Nephron progenitor cell (in vitro differentiated cells): ENCODE measurements around the gene ZFP92.

Experiments
- DNase-seq: peaks from one replicate; pipeline ENCODE4 v3.0.0; 2021
- H3K27ac Mint-ChIP-seq: 2 replicates; pipeline ENCODE4 v1.8.0; 2021; ENCODE audit warnings: mild to moderate bottlenecking, moderate library complexity, mixed read lengths
- H3K27me3 Mint-ChIP-seq: 2 replicates; pipeline ENCODE4 v1.8.0; 2021; ENCODE audit warnings: mild to moderate bottlenecking, low read depth, mixed read lengths; ENCODE audit not compliant: poor library complexity
- H3K36me3 Mint-ChIP-seq: 2 replicates; pipeline ENCODE4 v1.8.0; 2021; ENCODE audit warnings: low read depth, mixed read lengths
- H3K4me1 Mint-ChIP-seq: 2 replicates; pipeline ENCODE4 v1.8.0; 2021; ENCODE audit warnings: mixed read lengths
- H3K4me3 Mint-ChIP-seq: 2 replicates; pipeline ENCODE4 v1.8.0; 2021; ENCODE audit warnings: mild to moderate bottlenecking, moderate library complexity, mixed read lengths
- H3K9me3 Mint-ChIP-seq: 2 replicates; pipeline ENCODE4 v1.8.0; 2021; ENCODE audit warnings: mild to moderate bottlenecking, moderate library complexity, mixed read lengths
- TF ChIP-seq, protein P1 (sequence below): fragments of 200-600 bp; sonication (generic); IDR thresholded peaks from 2 replicates; pipeline ENCODE4 v1.5.0; 2021; ENCODE audit warnings: antibody characterized with exemption

Gene ZFP92

DNA sequence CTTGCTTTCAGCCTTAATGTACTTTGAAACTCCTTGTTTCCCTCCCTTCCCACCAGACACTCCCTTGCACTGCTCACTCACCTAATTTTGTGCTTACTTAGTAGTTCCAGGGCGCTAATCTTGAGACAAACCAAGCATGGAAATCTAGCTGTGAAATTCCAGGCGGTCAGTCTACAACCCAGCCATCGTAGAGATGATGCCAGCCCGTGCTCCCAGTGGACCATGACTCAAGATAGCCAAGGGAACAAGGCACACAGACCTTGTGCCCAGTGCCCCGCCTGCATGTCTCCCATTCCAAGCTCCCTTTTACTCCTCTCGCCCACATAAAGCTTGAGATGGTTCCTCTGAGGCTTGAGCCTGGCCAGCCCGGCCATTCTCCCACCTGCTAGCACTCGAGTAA lies 23.5 kb downstream of the ZFP92 start:
- DNase-seq, result no peak
- no peak overlapping the region for H3K27ac Mint-ChIP-seq
- TF ChIP-seq, protein P1, sequence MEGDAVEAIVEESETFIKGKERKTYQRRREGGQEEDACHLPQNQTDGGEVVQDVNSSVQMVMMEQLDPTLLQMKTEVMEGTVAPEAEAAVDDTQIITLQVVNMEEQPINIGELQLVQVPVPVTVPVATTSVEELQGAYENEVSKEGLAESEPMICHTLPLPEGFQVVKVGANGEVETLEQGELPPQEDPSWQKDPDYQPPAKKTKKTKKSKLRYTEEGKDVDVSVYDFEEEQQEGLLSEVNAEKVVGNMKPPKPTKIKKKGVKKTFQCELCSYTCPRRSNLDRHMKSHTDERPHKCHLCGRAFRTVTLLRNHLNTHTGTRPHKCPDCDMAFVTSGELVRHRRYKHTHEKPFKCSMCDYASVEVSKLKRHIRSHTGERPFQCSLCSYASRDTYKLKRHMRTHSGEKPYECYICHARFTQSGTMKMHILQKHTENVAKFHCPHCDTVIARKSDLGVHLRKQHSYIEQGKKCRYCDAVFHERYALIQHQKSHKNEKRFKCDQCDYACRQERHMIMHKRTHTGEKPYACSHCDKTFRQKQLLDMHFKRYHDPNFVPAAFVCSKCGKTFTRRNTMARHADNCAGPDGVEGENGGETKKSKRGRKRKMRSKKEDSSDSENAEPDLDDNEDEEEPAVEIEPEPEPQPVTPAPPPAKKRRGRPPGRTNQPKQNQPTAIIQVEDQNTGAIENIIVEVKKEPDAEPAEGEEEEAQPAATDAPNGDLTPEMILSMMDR, result no peak
- H3K9me3 Mint-ChIP-seq, result peaks cover 72% of the 10 kb centered on the region
- peaks cover 21% of the 10 kb centered on the region for H3K27me3 Mint-ChIP-seq
- H3K4me3 Mint-ChIP-seq, result no peak overlapping the region
- H3K4me1 Mint-ChIP-seq, result no peaks in the 10 kb centered on the region
- H3K36me3 Mint-ChIP-seq, result no peaks in the 10 kb centered on the region

DNA sequence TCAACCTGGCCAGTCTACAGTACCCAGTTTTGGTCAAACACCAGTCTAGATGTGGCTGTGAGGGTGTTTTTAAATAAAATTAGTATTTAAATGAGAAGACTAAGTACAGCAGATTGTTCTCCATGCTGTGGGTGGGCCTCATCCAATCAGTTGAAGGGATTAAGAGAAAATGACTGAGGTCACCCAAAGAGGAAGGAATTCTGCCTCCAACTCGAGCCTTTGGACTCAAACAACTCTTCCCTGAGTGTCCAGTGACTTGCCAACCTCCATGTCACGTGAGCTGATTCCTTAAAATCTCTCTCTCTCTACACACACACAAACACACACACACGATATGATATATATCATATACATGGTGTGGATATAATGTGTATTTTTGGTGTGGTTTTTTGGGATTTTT lies 24.6 kb downstream of the ZFP92 start:
- H3K9me3 Mint-ChIP-seq, result peaks cover 72% of the 10 kb centered on the region
- TF ChIP-seq, protein P1, result no peak
- no peak for DNase-seq
- peaks cover 26% of the 10 kb centered on the region for H3K27me3 Mint-ChIP-seq
- no peak overlapping the region for H3K27ac Mint-ChIP-seq
- H3K4me3 Mint-ChIP-seq, result no peak overlapping the region
- H3K36me3 Mint-ChIP-seq, result no peaks in the 10 kb centered on the region
- H3K4me1 Mint-ChIP-seq, result no peaks in the 10 kb centered on the region

DNA sequence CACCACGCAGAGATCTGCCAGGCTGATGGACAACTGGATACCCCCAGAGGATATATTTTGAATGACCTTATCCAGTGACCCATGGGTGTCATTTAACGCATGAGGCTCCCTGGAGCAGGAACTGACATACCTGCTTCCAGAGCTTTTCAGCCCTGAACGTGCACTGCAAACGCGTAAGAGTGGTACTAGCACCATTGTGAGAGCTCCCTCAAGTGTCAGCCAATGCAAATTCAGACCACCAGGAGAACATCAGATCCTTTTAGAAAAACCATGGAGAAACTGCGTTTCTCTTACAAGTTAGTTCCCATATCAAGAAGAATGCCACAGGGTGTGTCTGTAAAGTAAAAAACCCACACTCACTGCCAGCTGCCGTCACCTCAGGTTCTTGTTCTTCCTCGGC lies 27.3 kb downstream of the ZFP92 start:
- no peak for DNase-seq
- TF ChIP-seq, protein P1, result no peak
- Mint-ChIP-seq H3K4me1 (no peaks in the 10 kb centered on the region), H3K36me3 (no peaks in the 10 kb centered on the region), H3K27me3 (peaks cover 31% of the 10 kb centered on the region), H3K9me3 (peaks cover 73% of the 10 kb centered on the region), H3K27ac (no peak overlapping the region), H3K4me3 (no peak overlapping the region)

DNA sequence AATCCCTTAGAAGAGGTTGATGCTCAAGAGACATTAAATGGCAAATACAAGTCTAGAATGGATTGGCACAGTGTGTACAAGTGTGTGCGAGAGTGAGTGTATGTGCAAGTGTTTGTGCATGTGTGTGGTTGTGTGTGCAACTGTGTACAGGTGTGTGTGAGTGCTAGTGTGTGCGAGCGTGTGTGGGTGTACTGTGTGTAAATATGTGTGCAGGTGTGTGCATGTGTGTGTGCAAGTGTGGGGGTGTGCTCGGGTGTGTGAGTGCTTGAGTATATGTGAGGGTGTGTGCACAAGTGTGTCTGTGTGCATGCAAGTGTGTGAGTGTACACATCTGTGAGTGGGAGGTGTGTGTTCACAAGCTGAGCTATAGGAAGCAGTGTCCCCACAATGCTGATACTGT lies 28.7 kb downstream of the ZFP92 start:
- peaks cover 65% of the 10 kb centered on the region for H3K9me3 Mint-ChIP-seq
- no peak overlapping the region for H3K27ac Mint-ChIP-seq
- no peaks in the 10 kb centered on the region for H3K4me1 Mint-ChIP-seq

DNA sequence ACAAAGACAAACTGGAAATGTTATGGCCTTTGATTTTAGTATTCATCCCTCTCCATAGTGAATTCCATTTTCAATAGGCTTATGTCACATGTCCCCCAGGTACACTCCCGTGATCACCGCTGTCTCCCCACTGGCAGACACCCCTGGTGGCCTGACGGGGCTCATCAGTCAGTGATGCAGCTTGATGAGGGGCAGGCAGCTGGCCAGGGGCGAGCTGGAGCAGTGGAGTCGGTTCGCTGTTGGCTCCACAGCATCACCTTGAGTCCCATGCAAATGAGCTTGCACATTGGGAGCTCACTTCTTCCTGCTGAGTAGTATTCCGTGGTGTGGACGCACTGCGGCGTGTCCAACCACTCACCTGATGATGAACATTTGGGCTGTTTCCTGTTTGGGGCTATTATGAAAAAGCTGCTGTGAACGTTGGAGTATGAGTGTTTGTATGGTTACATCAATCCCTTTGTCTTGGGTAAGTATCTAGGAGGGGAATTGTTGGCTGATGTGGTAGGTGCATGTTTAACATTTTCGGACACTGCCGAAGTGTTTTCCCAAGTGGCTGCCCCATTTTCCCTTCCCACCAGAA lies 29.4 kb downstream of the ZFP92 start:
- H3K4me1 Mint-ChIP-seq, result no peaks in the 10 kb centered on the region
- no peaks in the 10 kb centered on the region for H3K36me3 Mint-ChIP-seq
- no peak overlapping the region for H3K4me3 Mint-ChIP-seq
- no peak for DNase-seq
- H3K9me3 Mint-ChIP-seq, result peaks cover 65% of the 10 kb centered on the region
- TF ChIP-seq, protein P1, result no peak
- H3K27me3 Mint-ChIP-seq, result peaks cover 27% of the 10 kb centered on the region
- H3K27ac Mint-ChIP-seq, result no peak overlapping the region

More for the DNA sequence above, 28.7 kb downstream of the ZFP92 start:
- TF ChIP-seq, protein P1, result no peak
- no peaks in the 10 kb centered on the region for H3K36me3 Mint-ChIP-seq
- no peak overlapping the region for H3K4me3 Mint-ChIP-seq
- DNase-seq, result no peak
- peaks cover 28% of the 10 kb centered on the region for H3K27me3 Mint-ChIP-seq

DNA sequence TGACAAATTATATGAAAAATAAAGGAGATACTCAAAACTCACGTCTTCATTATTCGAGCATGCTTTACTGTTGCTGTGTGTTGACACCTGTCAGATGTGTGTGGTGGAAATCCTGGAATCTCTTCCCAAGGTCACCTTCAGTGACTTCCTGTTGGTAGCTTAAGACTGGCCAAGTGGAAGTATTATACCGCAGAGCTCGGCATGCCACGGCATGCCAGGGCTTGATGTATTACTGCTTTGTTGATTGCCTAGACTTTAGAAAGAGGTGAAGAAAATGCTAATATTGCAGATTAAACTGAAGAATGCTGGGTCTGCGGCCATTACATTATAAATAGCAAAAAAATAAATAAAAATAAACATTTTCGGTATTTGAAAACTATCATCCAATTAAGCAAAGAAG lies 30.0 kb downstream of the ZFP92 start:
- no peaks in the 10 kb centered on the region for H3K36me3 Mint-ChIP-seq
- H3K27ac Mint-ChIP-seq, result no peak overlapping the region
- TF ChIP-seq, protein P1, result no peak
- no peak overlapping the region for H3K4me3 Mint-ChIP-seq
- H3K9me3 Mint-ChIP-seq, result peaks cover 62% of the 10 kb centered on the region
- no peak for DNase-seq
- no peaks in the 10 kb centered on the region for H3K4me1 Mint-ChIP-seq
- H3K27me3 Mint-ChIP-seq, result peaks cover 27% of the 10 kb centered on the region
